HepG2 (cell line): ENCODE results near the gene LIN7A. TPM values are rescaled to one million over a fixed set of nuclear protein-coding genes. Genes with fewer than 3 reads are reported as not detected.

Source experiments
- ATAC-seq: fragments of 200-7000 bp; cut with Tn5 transposase; 3 replicates; pipeline ENCODE4 v1.9.1; 2020; ENCODE audit warnings: mild to moderate bottlenecking, moderate library complexity
- BruUV-seq: library from RNA; stranded (reverse); fragments of 400-500 nt; replicated peaks from 2 replicates; lab custom pipeline; 2021; lab: Mats Ljungman, UMichigan
- CTCF ChIA-PET: fragments of 300-600 bp; formaldehyde crosslinking; extraction: SDS; loops from one replicate; lab custom pipeline; 2021; ENCODE audit warnings: low total read pairs, inconsistent platforms, low intra/inter-chr PET ratio; lab: Yijun Ruan, JAX
- POLR2A ChIA-PET: fragments of 350-600 bp; sonication (Branson Sonifier 250); formaldehyde crosslinking; loops from one replicate; lab custom pipeline; 2020; ENCODE audit warnings: antibody characterized with exemption, inconsistent platforms; lab: Yijun Ruan, JAX
- DNase-seq: peaks from one replicate; pipeline ENCODE4 v3.0.0-alpha.2; 2015; ENCODE audit warnings: low spot score
- FAIRE-seq: peaks from 3 replicates; lab custom pipeline; 2011; peaks lifted over from hg19 to GRCh38; lab: Jason Lieb, UNC
- H2AFZ ChIP-seq: one replicate; pipeline ENCODE4 v1.6.1; 2011; ENCODE audit warnings: low read length, inconsistent platforms
- H3K27ac ChIP-seq: fragments of 300-600 bp; 3 replicates; pipeline ENCODE4 v1.8.0; 2011; ENCODE audit warnings: mixed run types, mild to moderate bottlenecking, mixed read lengths, low read length, inconsistent platforms; ENCODE audit not compliant: insufficient read depth; ENCODE audit errors: extremely low read length
- H3K27me3 ChIP-seq, 2 experiments: fragments of 200-600 bp in 1 of 2; 2 replicates in 1 of 2; 3 replicates in 1 of 2; pipeline versions ENCODE4 v1.6.0 to v1.8.0; 2011; ENCODE audit warnings: low read length in 2 of 2, mild to moderate bottlenecking in 2 of 2, moderate library complexity in 2 of 2, inconsistent platforms in 1 of 2; ENCODE audit not compliant: insufficient read depth in 2 of 2, control insufficient read depth in 1 of 2
- H3K36me3 ChIP-seq, 2 experiments: fragments of 200-600 bp in 1 of 2; replicated peaks in 1 of 2; 2 replicates in 1 of 2; 3 replicates in 1 of 2; pipeline versions ENCODE4 v1.5.1 to v1.8.0; 2011; ENCODE audit warnings: low read length in 2 of 2, inconsistent platforms in 1 of 2; ENCODE audit not compliant: insufficient read depth in 2 of 2, control insufficient read depth in 1 of 2
- H3K4me1 ChIP-seq: 2 replicates; pipeline ENCODE4 v1.5.1; 2012; ENCODE audit warnings: low read length, inconsistent platforms; ENCODE audit not compliant: insufficient read depth
- H3K4me2 ChIP-seq: 2 replicates; pipeline ENCODE4 v1.6.0; 2011; ENCODE audit warnings: low read depth, low read length, inconsistent platforms
- H3K4me3 ChIP-seq, 3 experiments: fragments of 200-600 bp in 1 of 3; sonication (generic), shearing (Covaris generic) in 1 of 3; replicated peaks in 1 of 3; 2 replicates each; pipeline ENCODE4 v1.5.1; 2011 to 2016; ENCODE audit warnings: low read length in 3 of 3, inconsistent platforms in 2 of 3, low read depth in 2 of 3, mild to moderate bottlenecking in 2 of 3, control low read depth in 1 of 3, mixed read lengths in 1 of 3; ENCODE audit not compliant: insufficient read depth in 1 of 3
- H3K79me2 ChIP-seq: one replicate; pipeline ENCODE4 v1.6.1; 2011; ENCODE audit warnings: low read length, inconsistent platforms; ENCODE audit not compliant: insufficient read depth
- H3K9ac ChIP-seq: 2 replicates; pipeline ENCODE4 v1.6.0; 2011; ENCODE audit warnings: mild to moderate bottlenecking, low read depth, low read length, inconsistent platforms; ENCODE audit not compliant: insufficient read depth
- H3K9me3 ChIP-seq: 2 replicates; pipeline ENCODE4 v1.5.1; 2012; ENCODE audit warnings: mild to moderate bottlenecking, low read length
- H4K20me1 ChIP-seq: 2 replicates; pipeline ENCODE4 v1.6.0; 2011; ENCODE audit warnings: inconsistent platforms, mild to moderate bottlenecking, low read length, moderate library complexity; ENCODE audit not compliant: insufficient read depth
- CEBPG ChIP-seq: IDR thresholded peaks from 2 replicates; pipeline ENCODE4 v1.6.1; 2016
- CREBL2 ChIP-seq: sonication (generic); formaldehyde crosslinking; IDR thresholded peaks from 2 replicates; pipeline ENCODE4 v1.8.1; 2023; ENCODE audit warnings: missing genetic modification reagents, mild to moderate bottlenecking, borderline replicate concordance
- ELF1 ChIP-seq: sonication (generic); formaldehyde crosslinking; IDR thresholded peaks from 2 replicates; pipeline ENCODE4 v1.4.0; 2020; ENCODE audit warnings: missing genetic modification reagents
- HCFC1 ChIP-seq: fragments of 150-350 bp; IDR thresholded peaks from 2 replicates; pipeline ENCODE4 v1.6.1; 2014; ENCODE audit warnings: low read depth, low read length
- HES4 ChIP-seq: sonication (generic); formaldehyde crosslinking; IDR thresholded peaks from 2 replicates; pipeline ENCODE4 v1.9.0; 2021; ENCODE audit warnings: mild to moderate bottlenecking, missing genetic modification reagents, borderline replicate concordance
- KAT8 ChIP-seq: IDR thresholded peaks from 2 replicates; pipeline ENCODE4 v1.6.1; 2016; ENCODE audit warnings: missing genetic modification reagents, missing compliant biosample characterization
- LBX2 ChIP-seq: sonication (generic); formaldehyde crosslinking; IDR thresholded peaks from 2 replicates; pipeline ENCODE4 v1.5.0; 2020; ENCODE audit warnings: missing genetic modification reagents, mild to moderate bottlenecking, borderline replicate concordance
- MXD3 ChIP-seq: IDR thresholded peaks from 2 replicates; pipeline ENCODE4 v1.6.1; 2016; ENCODE audit warnings: mild to moderate bottlenecking, missing biosample characterization, missing genetic modification reagents
- NFATC3 ChIP-seq: sonication (generic); formaldehyde crosslinking; IDR thresholded peaks from 2 replicates; pipeline ENCODE4 v1.5.1; 2020; ENCODE audit warnings: mild to moderate bottlenecking, missing genetic modification reagents
- SIX1 ChIP-seq: sonication (generic); formaldehyde crosslinking; IDR thresholded peaks from 2 replicates; pipeline ENCODE4 v1.4.0; 2020; ENCODE audit warnings: missing genetic modification reagents, borderline replicate concordance
- U2AF1 ChIP-seq: fragments of 200-400 bp; formaldehyde crosslinking; optimal IDR thresholded peaks from 2 replicates; pipeline ENCODE3; 2017; ENCODE audit warnings: mild to moderate bottlenecking, low read depth, low read length
- ZFP1 ChIP-seq: IDR thresholded peaks from 2 replicates; pipeline ENCODE4 v1.6.1; 2016
- ZFP36L2 ChIP-seq: sonication (generic); formaldehyde crosslinking; IDR thresholded peaks from 2 replicates; pipeline ENCODE4 v1.4.0; 2020; ENCODE audit warnings: missing genetic modification reagents
- ZNF124 ChIP-seq: sonication (generic); formaldehyde crosslinking; IDR thresholded peaks from 2 replicates; pipeline ENCODE4 v1.4.0; 2020; ENCODE audit warnings: missing genetic modification reagents
- ZNF646 ChIP-seq: sonication (generic); formaldehyde crosslinking; IDR thresholded peaks from 2 replicates; pipeline ENCODE4 v1.9.0; 2021; ENCODE audit warnings: mild to moderate bottlenecking, missing genetic modification reagents
- ZSCAN21 ChIP-seq: sonication (generic); formaldehyde crosslinking; IDR thresholded peaks from 2 replicates; pipeline ENCODE4 v1.8.0; 2022; ENCODE audit warnings: mild to moderate bottlenecking, missing genetic modification reagents, moderate library complexity, borderline replicate concordance
- WGBS: methylation state at CpG from one replicate; pipeline ENCODE4 v1.1.6; 2017; ENCODE audit warnings: low lambda C conversion rate; 5-methylcytosine and 5-hydroxymethylcytosine counted together
- in situ Hi-C: cut with HindIII; loops from 2 replicates; pipeline ENCODE4 v1.10.0; 2017; ENCODE audit warnings: low pct_unique_long_range_greater_than_20kb; ENCODE audit not compliant: extremely low pct_ligation_motif_present
- intact Hi-C: fragments of 100-400 bp; cut with micrococcal nuclease; formaldehyde crosslinking; loops from one replicate; pipeline ENCODE4 v1.10.0; 2022; ENCODE audit not compliant: unreplicated experiment
- polyA plus RNA-seq, 8 experiments: library from polyadenylated mRNA; depleted of rRNA in 3 of 8; stranded (reverse) in 7 of 8; unstranded in 1 of 8; fragments of >200 nt; fragmentation: Illumina TruSeq in 4 of 8; extraction: Trizol in 4 of 8; gene quantifications; 2 replicates each; pipeline versions ENCODE4 v1.2.1 to v1.2.3, GENCODE V29; 2011 to 2016; ENCODE audit warnings: low read depth in 4 of 8, missing spikeins in 1 of 8, mixed read lengths in 1 of 8; ENCODE audit not compliant: insufficient read depth in 1 of 8
- total RNA-seq, 5 experiments: library from RNA; depleted of rRNA; stranded (reverse); fragments of >200 nt; fragmentation: Illumina TruSeq; extraction: Trizol; gene quantifications; 2 replicates each; pipeline ENCODE4 v1.2.3, GENCODE V29; 2016; ENCODE audit warnings: low read depth in 1 of 5

LIN7A gene
- total and polyA plus RNA-seq, 2 of the 13 experiments (the other 11 are each of a cell fraction or from before 2014, with no cell fraction given): 18.5 to 19.2 TPM

DNA sequence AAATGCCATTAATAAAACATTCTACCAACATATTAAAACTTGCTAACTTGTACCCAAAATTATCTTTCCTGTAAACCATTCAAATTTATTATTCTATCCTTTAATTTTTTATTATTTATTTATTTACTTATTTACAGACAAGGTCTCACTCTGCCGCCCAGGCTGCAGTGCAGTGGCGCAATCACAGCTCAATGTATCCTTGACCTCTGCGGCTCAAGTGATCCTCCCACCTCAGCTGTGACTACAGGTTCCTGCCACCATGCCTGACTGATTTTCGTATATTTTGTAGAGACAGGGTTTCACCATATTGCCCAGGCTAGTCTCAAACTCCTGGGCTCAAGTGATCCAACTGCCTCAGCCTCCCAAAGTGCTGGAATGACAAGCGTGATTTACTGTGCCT lies 20.4 kb upstream of the LIN7A start (continued):
- no peak for TF ChIP-seq NFATC3 (CRISPR knock-in tag)
- TF ChIP-seq CEBPG: peak; percentile 72
- TF ChIP-seq, all 625 proteins: peak for 13

GRCh38 chr12:80954857-80955520 lies 17.3 kb upstream of the LIN7A start:
- Histone ChIP-seq H3K4me3 (no peak overlapping the region), H4K20me1 (no peaks in the 10 kb centered on the region), H3K9me3 (no peaks in the 10 kb centered on the region), H3K79me2 (no peaks in the 10 kb centered on the region), H3K27ac (no peak overlapping the region), H3K9ac (no peak overlapping the region), H3K36me3 (no peaks in the 10 kb centered on the region), H3K4me2 (peak overlapping the region; percentile 5; the same call in 1 of the 2 replicates), H3K27me3 (no peaks in the 10 kb centered on the region), H3K4me1 (peaks cover under 1% of the 10 kb centered on the region; the same call in 1 of the 2 replicates), H2AFZ (no peak overlapping the region)
- CTCF ChIA-PET: no interaction called here
- DNase-seq: no peak
- intact Hi-C loops: no loop called here
- FAIRE-seq: no peak
- 0 out of 3 replicates have a peak, but pooled peaks have one; percentile 34 for ATAC-seq
- 16% methylated on average over 5 of the region's 5 CpGs for WGBS
- POLR2A ChIA-PET: no interaction called here
- in situ Hi-C loops: no loop called here
- BruUV-seq: no TSS peak
- no peak for TF ChIP-seq SIX1 (CRISPR knock-in tag)
- TF ChIP-seq MXD3: no peak
- TF ChIP-seq ZNF646 (CRISPR knock-in tag): no peak
- TF ChIP-seq ZNF124: no peak
- TF ChIP-seq ZFP36L2 (CRISPR knock-in tag): no peak
- TF ChIP-seq ZSCAN21: no peak
- TF ChIP-seq LBX2: no peak
- TF ChIP-seq KAT8 (CRISPR knock-in tag): no peak
- no peak for TF ChIP-seq HES4 (CRISPR knock-in tag)
- no peak for TF ChIP-seq ELF1 (CRISPR knock-in tag)
- TF ChIP-seq HCFC1: no peak
- no peak for TF ChIP-seq ZFP1 (CRISPR knock-in tag)
- TF ChIP-seq U2AF1: no peak
- TF ChIP-seq CREBL2: no peak
